NCI-H146 treated with DMSO at 0.1 percent for 48 hours (cell line): ENCODE data around the gene SPOCK3.
A peak's percentile ranks its signal among the peaks of the same experiment; 100 is the strongest.

ENCODE experiments used
- DNase-seq: peaks from one replicate; lab custom pipeline; 2025; ENCODE audit not compliant: unreplicated experiment; lab: John Stamatoyannopoulos, UW

Gene SPOCK3

GRCh38 chr4:167176723-167177367 is 57.4 kb downstream of the SPOCK3 start:
- DNase-seq: peak; percentile 25

GRCh38 chr4:167171928-167172327 is 62.4 kb downstream of the SPOCK3 start:
- no peak for DNase-seq

GRCh38 chr4:167168611-167169010 is 65.7 kb downstream of the SPOCK3 start:
- DNase-seq: no peak

GRCh38 chr4:167150587-167150986 is 83.7 kb downstream of the SPOCK3 start:
- no peak for DNase-seq

- no peak for DNase-seq
Measured at GRCh38 chr4:167144605-167145004, 89.7 kb downstream of the SPOCK3 start.

GRCh38 chr4:167143018-167143417 is 91.3 kb downstream of the SPOCK3 start:
- DNase-seq: no peak

GRCh38 chr4:167136270-167136669 is 98.0 kb downstream of the SPOCK3 start:
- DNase-seq: no peak

- DNase-seq: no peak
Measured at GRCh38 chr4:167129146-167129545, 105.1 kb downstream of the SPOCK3 start.

- DNase-seq: no peak
Measured at GRCh38 chr4:167119392-167119791, 114.9 kb downstream of the SPOCK3 start.

GRCh38 chr4:167117273-167117672 is 117.0 kb downstream of the SPOCK3 start:
- DNase-seq: no peak

GRCh38 chr4:167114416-167114971 is 119.8 kb downstream of the SPOCK3 start:
- DNase-seq: no peak

GRCh38 chr4:167111622-167112021 is 122.7 kb downstream of the SPOCK3 start:
- no peak for DNase-seq

- DNase-seq: no peak
Measured at GRCh38 chr4:167111092-167111491, 123.2 kb downstream of the SPOCK3 start.

- no peak for DNase-seq
Measured at GRCh38 chr4:167109859-167110258, 124.4 kb downstream of the SPOCK3 start.

GRCh38 chr4:167105857-167106256 is 128.4 kb downstream of the SPOCK3 start:
- no peak for DNase-seq

- no peak for DNase-seq
Measured at GRCh38 chr4:167102475-167102874, 131.8 kb downstream of the SPOCK3 start.

GRCh38 chr4:167101035-167101434 is 133.3 kb downstream of the SPOCK3 start:
- DNase-seq: no peak

- no peak for DNase-seq
Measured at GRCh38 chr4:167100120-167100519, 134.2 kb downstream of the SPOCK3 start.

GRCh38 chr4:167088115-167088514 is 146.2 kb downstream of the SPOCK3 start:
- DNase-seq: no peak

GRCh38 chr4:167084321-167084720 is 150.0 kb downstream of the SPOCK3 start:
- no peak for DNase-seq

- DNase-seq: no peak
Measured at GRCh38 chr4:167079762-167080161, 154.5 kb downstream of the SPOCK3 start.

GRCh38 chr4:167052631-167053091 is 181.6 kb downstream of the SPOCK3 start:
- no peak for DNase-seq

- DNase-seq: no peak
Measured at GRCh38 chr4:167049257-167049656, 185.0 kb downstream of the SPOCK3 start.
